ENCODE data around the gene GPR65.

DNA sequence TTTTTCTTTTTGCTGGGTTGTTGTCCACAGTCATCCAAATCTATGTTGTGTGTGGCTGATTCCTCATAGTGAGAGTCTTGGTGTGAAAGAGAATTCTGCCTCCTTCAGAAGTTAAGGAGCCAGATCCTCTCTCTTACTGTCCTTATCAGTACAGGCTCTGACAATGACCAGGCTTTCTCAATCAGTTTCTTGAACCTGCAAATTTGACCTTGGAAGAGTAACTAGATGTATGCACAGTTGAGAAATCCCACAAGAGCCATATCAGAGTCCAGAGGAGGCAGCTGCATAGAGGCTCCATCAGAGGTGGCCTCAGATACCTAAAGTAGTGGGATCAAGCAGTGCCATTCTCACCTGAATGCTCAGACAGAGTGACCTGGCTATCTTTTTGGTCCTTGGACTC lies 6.5 kb upstream of the GPR65 start:
- TF ChIP-seq POLR2A (IDR thresholded peaks at IDR 0.05; ENCODE audit: low read depth, low read length), result no peak
- no peak for TF ChIP-seq POLR2AphosphoS5 (IDR thresholded peaks at IDR 0.05; ENCODE audit: low read depth, low read length)
- TF ChIP-seq TAF1 (IDR thresholded peaks at IDR 0.05; ENCODE audit: borderline replicate concordance, low read depth, low read length), result no peak
